Hematopoietic multipotent progenitor cell treated with erythropoietin and hydrocortisone succinate and interleukin-3 and kit ligand, for 15 days (in vitro differentiated cells): ENCODE measurements around the gene MAML2.

Experiments used
- DNase-seq: peaks from one replicate; pipeline ENCODE4 v3.0.0-alpha.2; 2015; ENCODE audit warnings: low spot score

Gene MAML2

GRCh38 chr11:96008161-96008720 is 334.8 kb downstream of the MAML2 start:
- DNase-seq = no peak

GRCh38 chr11:96006037-96006436 is 337.0 kb downstream of the MAML2 start:
- DNase-seq = no peak

DNA sequence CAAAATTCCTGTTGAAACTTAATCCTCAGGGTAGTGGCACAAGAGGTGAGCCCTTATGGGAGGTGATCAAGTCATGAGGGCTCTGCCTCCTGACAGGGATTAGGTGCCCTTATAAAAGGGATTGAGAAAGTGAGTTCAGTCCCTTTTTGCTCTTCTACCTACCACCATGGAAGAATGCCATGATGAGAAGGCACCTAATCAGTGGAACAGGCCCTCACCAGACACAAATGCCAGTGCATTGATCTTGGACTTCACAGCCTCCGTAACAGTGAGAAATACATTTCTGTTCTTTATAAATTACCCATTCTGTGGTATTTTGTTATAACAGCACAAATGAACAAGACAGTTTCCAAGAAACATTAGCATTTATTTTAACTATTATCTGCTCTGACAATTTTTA is 338.1 kb downstream of the MAML2 start:
- DNase-seq = no peak

DNA sequence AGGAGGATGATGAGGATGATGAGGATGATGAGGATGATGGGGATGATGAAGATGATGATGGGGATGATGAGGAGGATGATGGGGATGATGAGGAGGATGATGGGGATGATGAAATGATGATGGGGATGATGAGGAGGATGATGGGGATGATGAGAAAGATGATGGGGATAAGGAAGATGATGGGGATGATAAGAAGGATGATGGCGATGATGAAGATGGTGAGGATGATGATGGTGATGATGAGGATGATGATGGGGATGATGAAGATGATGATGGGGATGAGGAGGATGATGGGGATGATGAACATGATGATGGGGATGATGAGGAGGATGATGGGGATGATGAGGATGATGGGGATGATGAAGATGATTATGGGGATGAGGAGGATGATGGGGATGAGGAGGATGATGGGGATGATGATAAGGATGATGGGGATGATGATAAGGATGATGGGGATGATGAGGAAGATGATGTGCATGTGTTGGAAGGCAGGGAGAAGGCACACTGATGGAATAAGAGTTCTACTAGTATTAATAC is 340.2 kb downstream of the MAML2 start:
- DNase-seq = no peak

DNA sequence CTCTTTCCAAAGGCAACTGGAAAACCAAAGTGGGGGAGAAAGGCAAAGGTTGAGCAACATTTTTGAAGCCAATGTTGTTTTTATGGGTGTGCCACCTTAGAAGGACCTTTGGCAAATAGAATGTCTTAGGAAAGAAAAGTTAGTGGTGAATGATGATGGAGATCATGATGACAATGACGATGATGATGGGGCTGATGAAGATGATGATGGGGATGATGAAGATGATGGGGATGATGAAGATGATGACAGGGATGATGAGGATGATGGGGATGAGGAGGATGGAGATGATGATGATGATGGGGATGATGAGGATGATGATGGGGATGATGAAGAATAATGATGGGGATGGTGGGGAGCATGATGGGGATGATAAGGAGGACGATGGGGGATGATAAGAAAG is 340.7 kb downstream of the MAML2 start:
- no peak for DNase-seq

DNA sequence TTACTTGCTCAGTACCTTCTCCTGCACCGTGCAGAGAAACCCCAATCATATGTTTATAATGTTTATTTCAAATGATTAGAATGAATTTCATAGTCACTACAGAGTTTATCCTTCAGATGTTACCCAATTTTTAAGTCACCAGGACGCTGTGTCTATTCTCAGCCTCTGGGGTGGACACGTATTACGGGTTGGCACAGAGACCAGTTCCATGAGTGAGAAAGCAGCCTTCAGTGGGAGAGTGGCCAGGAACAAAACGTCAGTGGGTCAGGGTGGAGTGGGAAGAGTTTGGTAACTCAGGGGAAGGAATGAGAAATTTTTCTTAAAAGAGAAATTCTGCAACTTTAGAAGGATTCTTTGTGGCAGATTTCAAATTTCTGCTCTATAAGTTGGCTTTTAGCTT is 342.0 kb downstream of the MAML2 start:
- no peak for DNase-seq

GRCh38 chr11:95999711-96000406 is 343.1 kb downstream of the MAML2 start:
- DNase-seq = no peak

GRCh38 chr11:95996621-95997235 is 346.3 kb downstream of the MAML2 start:
- no peak for DNase-seq

- no peak for DNase-seq
Measured at GRCh38 chr11:95994329-95994728, 348.7 kb downstream of the MAML2 start.

- DNase-seq = no peak
Measured at GRCh38 chr11:95993438-95994298, 349.3 kb downstream of the MAML2 start.

GRCh38 chr11:95991545-95991944 is 351.4 kb downstream of the MAML2 start:
- DNase-seq = no peak

DNA sequence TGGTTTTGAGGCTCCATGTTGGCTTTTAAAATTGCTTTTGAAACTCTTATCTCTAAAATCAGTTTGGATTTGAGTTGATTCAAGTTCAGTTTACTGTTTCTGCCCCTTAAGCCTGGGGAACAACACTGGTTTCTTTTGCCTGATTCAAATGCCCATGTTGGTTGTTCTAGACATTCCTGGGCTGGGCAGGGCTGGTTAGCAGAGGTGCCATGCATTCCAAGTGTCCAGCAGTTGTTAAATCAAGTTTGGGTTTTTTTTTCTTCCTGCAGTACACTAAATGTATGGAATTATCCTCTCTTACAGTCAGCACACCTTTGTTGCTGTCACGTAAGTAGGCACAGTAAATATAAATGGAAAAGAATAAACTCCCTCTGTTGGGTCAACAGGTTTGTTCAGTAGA is 351.9 kb downstream of the MAML2 start:
- DNase-seq = no peak

DNA sequence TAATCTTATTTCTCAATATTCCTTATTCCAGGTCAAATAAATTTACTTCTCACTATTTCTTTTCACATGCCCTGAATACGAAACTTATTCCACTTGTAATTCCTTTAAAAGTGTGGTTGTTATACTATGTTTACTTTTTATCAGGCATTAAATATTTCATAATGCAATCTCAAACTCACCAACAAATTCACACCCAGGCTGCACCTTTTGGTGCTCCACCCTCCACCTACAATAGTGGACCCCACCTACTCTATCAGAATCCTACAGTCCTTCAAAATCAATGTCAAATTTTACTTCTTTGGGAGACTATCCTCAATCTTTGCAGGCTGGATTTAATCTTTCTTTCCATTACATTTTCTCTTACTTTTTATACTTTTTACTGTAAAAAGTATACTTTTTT is 353.2 kb downstream of the MAML2 start:
- no peak for DNase-seq

- no peak for DNase-seq
Measured at GRCh38 chr11:95989076-95989605, 353.9 kb downstream of the MAML2 start.

DNA sequence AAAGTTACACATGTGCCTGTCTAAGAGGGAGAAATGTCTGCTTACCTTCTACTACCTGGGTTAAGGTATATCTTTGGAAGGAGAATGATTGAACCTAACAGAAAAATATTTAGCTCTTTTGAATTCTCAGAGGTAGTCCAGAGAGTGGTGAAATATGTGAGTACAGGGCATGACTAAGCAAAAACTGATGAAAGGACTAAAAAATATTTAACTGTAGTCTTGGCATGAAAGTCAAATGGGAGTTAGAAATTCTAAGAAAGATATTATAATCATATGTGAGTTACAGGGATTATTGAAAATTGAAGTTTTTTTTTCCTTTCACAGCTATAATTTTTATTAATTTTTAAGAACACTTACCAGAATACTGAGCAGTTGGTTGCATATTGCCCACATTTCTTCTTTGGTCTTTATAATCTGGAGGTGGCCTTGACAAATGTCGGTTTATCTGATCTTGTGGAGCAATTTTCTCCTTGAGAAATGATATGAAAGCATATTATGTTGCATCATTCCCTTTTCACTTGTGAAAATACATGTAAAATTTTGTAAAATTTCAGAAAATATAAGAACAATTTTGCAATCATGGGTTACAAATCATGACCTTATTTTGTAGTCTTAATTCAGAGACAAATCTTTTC is 357.7 kb downstream of the MAML2 start:
- no peak for DNase-seq

- no peak for DNase-seq
Measured at GRCh38 chr11:95984072-95984471, 358.9 kb downstream of the MAML2 start.

- DNase-seq = no peak
Measured at GRCh38 chr11:95977534-95978174, 365.3 kb downstream of the MAML2 start.

- no peak for DNase-seq
Measured at GRCh38 chr11:95976550-95976949, 366.4 kb downstream of the MAML2 start.

DNA sequence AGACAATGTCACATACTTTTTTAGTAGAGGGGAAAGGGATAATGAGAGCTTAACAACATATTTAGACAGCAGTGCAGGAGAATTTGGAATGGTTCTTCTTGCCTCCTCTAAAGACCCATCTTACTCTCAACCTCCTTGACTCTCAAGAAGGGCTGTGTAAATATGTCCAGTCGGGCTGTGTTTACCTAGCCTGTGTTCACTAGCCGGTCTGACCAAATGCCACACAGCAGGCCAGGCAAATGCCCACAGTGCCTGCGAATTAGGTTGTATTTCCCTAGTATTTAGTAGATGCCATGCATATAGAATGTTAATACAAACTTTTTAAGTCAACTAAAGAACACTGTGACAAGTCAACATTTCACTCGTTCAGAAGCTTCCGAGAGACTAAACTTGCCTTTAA is 367.7 kb downstream of the MAML2 start:
- no peak for DNase-seq

GRCh38 chr11:95972060-95972459 is 370.9 kb downstream of the MAML2 start:
- no peak for DNase-seq

- peak; percentile 7 for DNase-seq
Measured at GRCh38 chr11:95968585-95968984, 374.4 kb downstream of the MAML2 start.
